Panc1 (cell line): ENCODE data around the gene ZBTB1. TPM values are rescaled to one million over a fixed set of nuclear protein-coding genes. Genes with fewer than 3 reads are reported as not detected.

Experiments used
- ATAC-seq: fragments of 200-7000 bp; cut with Tn5 transposase; 2 replicates; pipeline ENCODE4 v1.9.1; 2020; ENCODE audit warnings: mild to moderate bottlenecking, moderate library complexity
- BruUV-seq: library from RNA; stranded (reverse); fragments of 400-500 nt; replicated peaks from 2 replicates; lab custom pipeline; 2021; lab: Mats Ljungman, UMichigan
- CTCF ChIA-PET: fragments of 300-600 bp; sonication (Branson Sonifier 250); formaldehyde crosslinking; loops from one replicate; lab custom pipeline; 2022; ENCODE audit warnings: antibody characterized with exemption; lab: Charles Lee
- POLR2A ChIA-PET: fragments of 300-600 bp; sonication (Branson Sonifier 250); formaldehyde crosslinking; loops from one replicate; lab custom pipeline; 2022; ENCODE audit warnings: antibody characterized with exemption; lab: Charles Lee
- DNase-seq: peaks from one replicate; pipeline ENCODE4 v3.0.0-alpha.2; 2010; ENCODE audit warnings: low read depth, low spot score
- H3K27ac ChIP-seq: 2 replicates; pipeline ENCODE4 v1.5.1; 2011; ENCODE audit warnings: mild to moderate bottlenecking, low read length, inconsistent platforms
- H3K27me3 ChIP-seq: fragments of 200-500 bp; sonication (Bioruptor generic); 2 replicates; pipeline ENCODE4 v1.6.0; 2014; ENCODE audit warnings: low read length, inconsistent platforms; ENCODE audit not compliant: control insufficient read depth, insufficient read depth
- H3K36me3 ChIP-seq: fragments of 200-500 bp; sonication (Bioruptor generic); 2 replicates; pipeline ENCODE4 v1.5.1; 2014; ENCODE audit warnings: inconsistent platforms, mild to moderate bottlenecking, low read length, moderate library complexity; ENCODE audit not compliant: control insufficient read depth, insufficient read depth
- H3K4me1 ChIP-seq: 2 replicates; pipeline ENCODE4 v1.5.1; 2011; ENCODE audit warnings: inconsistent platforms, mild to moderate bottlenecking, low read length, moderate library complexity; ENCODE audit not compliant: control insufficient read depth, insufficient read depth
- H3K4me3 ChIP-seq, 2 experiments: 2 replicates each; pipeline ENCODE4 v1.5.1; 2011 to 2012; ENCODE audit warnings: low read depth in 2 of 2, low read length in 2 of 2, mild to moderate bottlenecking in 2 of 2, inconsistent platforms in 1 of 2, moderate library complexity in 1 of 2
- H3K9me3 ChIP-seq: fragments of 200-500 bp; sonication (Bioruptor generic); 2 replicates; pipeline ENCODE4 v1.5.1; 2014; ENCODE audit warnings: low read depth, mild to moderate bottlenecking, inconsistent platforms, low read length, moderate library complexity; ENCODE audit not compliant: control insufficient read depth, insufficient read depth
- POLR2AphosphoS5 ChIP-seq: IDR thresholded peaks from 2 replicates; pipeline ENCODE4 v1.6.1; 2012; ENCODE audit warnings: mild to moderate bottlenecking, low read depth, low read length, moderate library complexity
- REST ChIP-seq, 2 experiments: IDR thresholded peaks; 2 replicates each; pipeline ENCODE4 v1.6.1; 2011 to 2012; ENCODE audit warnings: low read depth in 2 of 2, control low read depth in 1 of 2, low read length in 1 of 2, mild to moderate bottlenecking in 1 of 2, moderate library complexity in 1 of 2; ENCODE audit not compliant: insufficient read depth in 1 of 2
- SIN3A ChIP-seq: IDR thresholded peaks from 2 replicates; pipeline ENCODE4 v1.6.1; 2012; ENCODE audit warnings: low read depth, mild to moderate bottlenecking, low read length, moderate library complexity, borderline replicate concordance; ENCODE audit not compliant: insufficient read depth
- TCF7L2 ChIP-seq: IDR thresholded peaks from 2 replicates; pipeline ENCODE4 v1.6.1; 2011; ENCODE audit warnings: mild to moderate bottlenecking, low read depth, low read length, inconsistent platforms
- in situ Hi-C: cut with HindIII; loops from 2 replicates; pipeline ENCODE4 v1.10.0; 2016; ENCODE audit warnings: low sequenced_read_pairs, low pct_unique_long_range_greater_than_20kb
- intact Hi-C: fragments of 100-400 bp; cut with micrococcal nuclease; formaldehyde crosslinking; loops from one replicate; pipeline ENCODE4 v1.10.0; 2022; ENCODE audit not compliant: unreplicated experiment
- total RNA-seq: library from RNA; stranded (reverse); gene quantifications from one replicate; pipeline ENCODE4 v1.2.1, GENCODE V29; 2021; ENCODE audit not compliant: unreplicated experiment
- TF ChIP-seq, protein P1 (sequence below): fragments of 450-650 bp; IDR thresholded peaks from 2 replicates; pipeline ENCODE4 v1.5.1; 2017; ENCODE audit warnings: mild to moderate bottlenecking

ZBTB1 gene
- total RNA-seq, 1 experiment from 2014 or later, result 36.1 TPM

DNA sequence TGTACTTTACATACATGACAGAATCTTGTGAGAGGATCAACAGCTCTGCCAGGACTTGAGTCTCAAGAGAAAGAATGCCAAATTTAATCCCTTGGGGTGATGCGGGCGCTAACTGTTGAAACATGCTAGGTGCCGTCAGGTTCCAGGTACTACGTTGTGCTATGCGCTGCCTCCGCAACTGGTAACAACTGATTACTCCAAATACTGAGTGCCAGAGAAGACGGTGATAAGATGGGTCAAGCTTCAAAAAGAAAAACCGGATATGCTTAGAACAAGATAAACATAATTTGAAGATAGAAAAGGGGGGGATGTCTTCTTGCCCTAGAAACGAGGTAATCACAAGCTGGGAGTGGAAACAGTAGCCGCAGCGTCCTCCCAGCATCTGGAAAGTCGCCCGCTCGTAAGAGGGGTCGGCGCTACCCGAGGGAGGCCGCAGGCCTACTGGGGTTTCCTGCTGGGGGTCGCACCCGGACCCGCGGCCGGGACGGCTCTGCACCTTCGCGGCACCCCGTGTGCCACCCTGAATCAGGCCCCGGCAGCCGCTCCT, 1.6 kb upstream of the ZBTB1 start:
- ATAC-seq (no peak; the same call in 1 of the 2 replicates), DNase-seq (no peak)
- no peaks in the 10 kb centered on the region for H3K27me3 ChIP-seq
- no TSS peak for BruUV-seq
- TF ChIP-seq SIN3A (no peak), REST (IDR thresholded peaks at IDR 0.05; ENCODE audit: insufficient read depth in 1 of 2, low read depth in 2 of 2, low read length in 1 of 2) (no peak), TCF7L2 (no peak), POLR2AphosphoS5 (no peak)
- TF ChIP-seq, protein P1, sequence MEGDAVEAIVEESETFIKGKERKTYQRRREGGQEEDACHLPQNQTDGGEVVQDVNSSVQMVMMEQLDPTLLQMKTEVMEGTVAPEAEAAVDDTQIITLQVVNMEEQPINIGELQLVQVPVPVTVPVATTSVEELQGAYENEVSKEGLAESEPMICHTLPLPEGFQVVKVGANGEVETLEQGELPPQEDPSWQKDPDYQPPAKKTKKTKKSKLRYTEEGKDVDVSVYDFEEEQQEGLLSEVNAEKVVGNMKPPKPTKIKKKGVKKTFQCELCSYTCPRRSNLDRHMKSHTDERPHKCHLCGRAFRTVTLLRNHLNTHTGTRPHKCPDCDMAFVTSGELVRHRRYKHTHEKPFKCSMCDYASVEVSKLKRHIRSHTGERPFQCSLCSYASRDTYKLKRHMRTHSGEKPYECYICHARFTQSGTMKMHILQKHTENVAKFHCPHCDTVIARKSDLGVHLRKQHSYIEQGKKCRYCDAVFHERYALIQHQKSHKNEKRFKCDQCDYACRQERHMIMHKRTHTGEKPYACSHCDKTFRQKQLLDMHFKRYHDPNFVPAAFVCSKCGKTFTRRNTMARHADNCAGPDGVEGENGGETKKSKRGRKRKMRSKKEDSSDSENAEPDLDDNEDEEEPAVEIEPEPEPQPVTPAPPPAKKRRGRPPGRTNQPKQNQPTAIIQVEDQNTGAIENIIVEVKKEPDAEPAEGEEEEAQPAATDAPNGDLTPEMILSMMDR, result no peak
- ChIA-PET CTCF (no interaction called here), POLR2A (interaction anchor here (0.6 to 0.7 kb wide), 3 partner anchors 16 to 1035 kb away, joined by 3 to 14 read pairs (median 9); no protein-coding TSS in a partner anchor)
- in situ Hi-C loops (no loop called here), intact Hi-C loops (no loop called here)
- H3K4me3 ChIP-seq, result peak overlapping the region; percentile 83 to 94
- H3K27ac ChIP-seq, result peak overlapping the region; percentile 94
- peaks cover 9% of the 10 kb centered on the region; the same call in 1 of the 2 replicates for H3K36me3 ChIP-seq
- no peaks in the 10 kb centered on the region for H3K9me3 ChIP-seq
- peaks cover 29% of the 10 kb centered on the region for H3K4me1 ChIP-seq

- H3K4me3 ChIP-seq, result peak within 1 kb of the TSS; percentile 83 to 94
- BruUV-seq, result no TSS peak
- H3K9me3 ChIP-seq, result no peaks in the 10 kb centered on the region
- H3K27me3 ChIP-seq, result no peaks in the 10 kb centered on the region
- peak within 1 kb of the TSS; percentile 94 for H3K27ac ChIP-seq
- POLR2A ChIA-PET, result interaction anchor here (0.6 to 0.7 kb wide), 3 partner anchors 15 to 193 kb away, joined by 5 to 14 read pairs (median 9); no protein-coding TSS in a partner anchor
- H3K36me3 ChIP-seq, result peaks cover 9% of the 10 kb centered on the region; the same call in 1 of the 2 replicates
- H3K4me1 ChIP-seq, result peaks cover 34% of the 10 kb centered on the region
- in situ Hi-C loops (no loop called here), intact Hi-C loops (no loop called here)
- DNase-seq (no peak), ATAC-seq (peak; percentile 83)
- TF ChIP-seq, protein P1, result no peak
- TF ChIP-seq SIN3A (0 out of 2 replicates have a peak, but pooled peaks have one; percentile 47), REST (IDR thresholded peaks at IDR 0.05; ENCODE audit: insufficient read depth in 1 of 2, low read depth in 2 of 2, low read length in 1 of 2) (peak in 1 of 2 experiments; percentile 15; a peak in 1 of 4 replicates)
- CTCF ChIA-PET, result no interaction called here
Measured at GRCh38 chr14:64503434-64504309, 898 bp upstream of the ZBTB1 start, which contains the start of gene ZBTB25. Gene ZBTB25 (minus strand): TSS chr14:64503838. CDS start chr14:64490533, 13,305 bp downstream.
